Measurements from ENCODE around the gene LZTR1.
A peak's percentile ranks its signal among the peaks of the same experiment; 100 is the strongest.
"Not testable (repeated sequence)": the region's sequence is repeated elsewhere in the genome, so short reads cannot be mapped to it uniquely, and the experiment has no call there.

The LZTR1 gene

GRCh38 chr22:20994128-20994901 is 12.2 kb downstream of the LZTR1 start:
- no peak overlapping the region for H3K4me3 ChIP-seq (ENCODE audit: low read depth, low read length)

- H3K4me3 ChIP-seq (ENCODE audit: low read depth, low read length), result no peak overlapping the region
These were observed 12.8 kb downstream of the LZTR1 start for GRCh38 chr22:20994902-20995241.

GRCh38 chr22:20995329-20996030 is 13.4 kb downstream of the LZTR1 start:
- no peak overlapping the region for H3K4me3 ChIP-seq (ENCODE audit: low read depth, low read length)

GRCh38 chr22:20996031-20996410 is 13.9 kb downstream of the LZTR1 start:
- H3K4me3 ChIP-seq (ENCODE audit: low read depth, low read length), result no peak overlapping the region

- H3K4me3 ChIP-seq (ENCODE audit: low read depth, low read length), result no peak overlapping the region
These were observed 14.8 kb downstream of the LZTR1 start for GRCh38 chr22:20996598-20997535.

- H3K4me3 ChIP-seq (ENCODE audit: low read depth, low read length), result no peak overlapping the region
These were observed 15.6 kb downstream of the LZTR1 start for GRCh38 chr22:20997536-20998257.

DNA sequence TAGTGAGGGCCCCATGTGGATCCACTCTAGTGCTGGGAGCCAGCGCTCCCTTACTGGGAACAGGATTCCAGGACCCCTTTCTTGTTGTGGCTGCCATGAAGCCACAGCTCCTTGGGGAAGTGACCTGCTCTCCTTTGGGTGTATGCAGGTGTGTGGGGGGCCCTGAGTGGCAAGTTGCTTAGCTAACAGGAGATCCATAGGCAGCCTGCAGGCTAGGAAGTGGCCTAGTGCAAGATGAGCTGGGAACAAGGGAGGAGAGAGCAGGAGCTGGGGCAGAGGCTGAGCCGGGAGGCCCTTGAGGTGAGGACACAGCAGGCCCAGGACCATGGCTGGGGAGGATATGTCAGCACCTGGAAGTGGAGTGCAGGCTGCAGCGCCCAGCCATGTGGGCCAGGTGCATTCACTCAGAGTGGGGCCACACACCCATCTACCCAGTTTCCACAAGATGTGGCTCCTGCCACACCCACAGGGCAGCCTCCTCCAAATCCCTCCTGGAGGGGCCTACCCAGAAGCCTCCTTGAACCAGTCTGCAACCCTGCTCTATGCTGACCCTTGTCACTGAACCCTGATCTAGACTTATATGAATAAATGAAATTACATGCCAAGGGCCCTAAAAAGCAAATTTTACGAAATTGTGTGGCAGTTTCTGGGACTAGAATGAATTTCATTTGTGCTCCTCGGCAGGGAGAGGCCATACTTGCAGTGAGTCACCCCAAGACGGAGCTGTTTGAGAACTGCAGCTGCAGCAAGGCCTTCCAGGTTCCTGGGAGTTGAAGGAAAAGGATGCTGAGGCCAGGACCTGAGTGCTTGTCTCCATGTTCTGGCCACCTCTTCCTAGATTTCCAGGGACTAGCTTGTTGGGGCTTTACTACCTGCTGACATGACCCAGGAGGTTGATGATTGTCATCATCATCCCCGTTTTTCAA is 16.6 kb downstream of the LZTR1 start:
- H3K4me3 ChIP-seq (ENCODE audit: low read depth, low read length), result no peak overlapping the region

- no peak overlapping the region for H3K4me3 ChIP-seq (ENCODE audit: low read depth, low read length)
These were observed 17.5 kb downstream of the LZTR1 start for GRCh38 chr22:20999350-21000206.

GRCh38 chr22:21000207-21000986 is 18.3 kb downstream of the LZTR1 start:
- H3K4me3 ChIP-seq (ENCODE audit: low read depth, low read length), result no peak overlapping the region

- peak overlapping the region; percentile 56 for H3K4me3 ChIP-seq (ENCODE audit: low read depth, low read length)
These were observed 19.0 kb downstream of the LZTR1 start for GRCh38 chr22:21000987-21001600.

- peak within 1 kb of the TSS; percentile 56 for H3K4me3 ChIP-seq (ENCODE audit: low read depth, low read length)
These were observed 19.7 kb downstream of the LZTR1 start, which contains the start of gene THAP7 for GRCh38 chr22:21001601-21002325. Gene THAP7, minus strand, starts transcription at chr22:21002118. Its CDS starts 207 bp downstream, at chr22:21001911.

- H3K4me3 ChIP-seq (ENCODE audit: low read depth, low read length), result no peak overlapping the region
These were observed 21.7 kb downstream of the LZTR1 start for GRCh38 chr22:21003782-21004181.

DNA sequence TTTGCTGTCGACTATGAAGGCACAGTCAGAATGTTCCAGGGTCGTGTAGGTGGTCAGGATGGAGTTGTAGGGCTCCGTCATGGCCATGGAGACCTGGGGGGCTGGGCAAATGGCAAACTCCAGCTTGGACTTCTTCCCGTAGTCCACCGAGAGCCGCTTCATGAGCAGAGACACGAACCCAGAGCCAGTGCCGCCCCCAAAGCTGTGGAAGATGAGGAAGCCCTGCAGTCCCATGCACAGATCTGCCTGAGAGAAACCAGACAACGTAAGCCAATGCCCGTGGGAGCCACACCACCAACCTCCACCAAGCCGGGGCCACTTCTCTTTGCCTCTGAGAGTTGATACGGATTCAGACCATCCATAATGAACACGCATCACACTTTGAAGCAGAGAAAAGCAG is 27.1 kb downstream of the LZTR1 start:
- H3K4me3 ChIP-seq (ENCODE audit: low read depth, low read length), result not testable (repeated sequence)

- no peak overlapping the region for H3K4me3 ChIP-seq (ENCODE audit: low read depth, low read length)
These were observed 27.7 kb downstream of the LZTR1 start for GRCh38 chr22:21009638-21010425.

GRCh38 chr22:21010426-21011113 is 28.5 kb downstream of the LZTR1 start:
- no peak overlapping the region for H3K4me3 ChIP-seq (ENCODE audit: low read depth, low read length)
